HG03139 (cell line): Measurements from ENCODE around the gene ARID1B.

Experiments
- ATAC-seq: cut with Tn5 transposase; IDR thresholded peaks from one replicate; pipeline ENCODE4 v1.9.1; 2021; ENCODE audit not compliant: unreplicated experiment

ARID1B gene

DNA sequence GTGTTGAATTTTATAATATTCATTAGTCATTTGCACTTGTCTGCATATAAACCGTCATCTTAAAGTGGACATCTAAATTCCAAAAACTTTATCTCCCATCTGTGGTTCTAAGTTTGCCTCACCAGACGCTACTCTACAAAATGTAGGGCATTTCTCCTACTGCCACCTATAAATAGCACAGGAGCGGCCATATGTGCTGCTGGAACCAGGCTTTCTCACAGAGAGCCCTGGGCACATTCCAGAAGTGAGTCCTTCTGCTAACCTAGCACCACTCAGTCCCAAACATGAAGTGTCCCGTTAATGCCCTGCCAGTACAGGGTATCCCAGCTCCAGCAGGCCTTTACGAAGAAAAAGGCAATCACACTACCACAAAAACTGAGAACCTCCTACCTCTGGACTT lies 392.5 kb downstream of the ARID1B start:
- ATAC-seq: no peak

DNA sequence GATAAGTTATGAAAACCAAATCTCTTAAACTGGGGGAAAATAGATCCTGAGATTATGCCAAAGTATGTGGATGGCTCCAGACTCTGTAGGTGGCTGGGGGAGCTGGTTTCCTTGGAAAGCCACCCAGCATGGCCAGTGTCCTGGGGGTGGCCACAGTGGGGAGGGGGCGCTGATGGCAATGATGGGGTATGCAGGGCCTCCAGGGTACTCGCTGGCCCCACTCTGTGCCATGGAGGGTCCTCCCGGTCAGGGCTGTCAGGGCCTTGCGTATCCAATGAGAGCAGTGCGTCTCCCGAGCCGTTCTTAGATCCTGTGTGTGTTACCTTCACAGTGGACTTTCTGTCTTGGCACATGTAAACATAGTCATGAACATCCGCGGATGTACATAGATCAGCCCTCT lies 393.4 kb downstream of the ARID1B start:
- ATAC-seq: no peak

DNA sequence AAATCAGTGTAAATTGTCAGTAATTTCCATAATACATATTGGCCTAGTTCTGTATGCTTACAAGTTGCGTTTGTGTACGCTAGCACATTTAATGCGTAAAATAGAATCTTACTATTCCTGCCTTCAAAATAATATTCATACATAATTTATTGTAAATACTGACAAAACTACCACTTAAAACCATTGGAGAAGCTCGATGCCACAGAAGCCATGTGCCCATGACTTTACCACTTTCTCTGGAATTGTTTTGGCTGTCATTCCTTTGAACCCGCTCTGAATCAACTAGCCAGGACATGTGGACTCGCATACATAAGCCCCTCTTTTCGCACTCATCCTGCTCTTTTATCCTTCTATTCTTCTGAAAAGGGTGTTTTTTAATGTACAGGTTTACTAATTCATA lies 394.6 kb downstream of the ARID1B start:
- no peak for ATAC-seq

DNA sequence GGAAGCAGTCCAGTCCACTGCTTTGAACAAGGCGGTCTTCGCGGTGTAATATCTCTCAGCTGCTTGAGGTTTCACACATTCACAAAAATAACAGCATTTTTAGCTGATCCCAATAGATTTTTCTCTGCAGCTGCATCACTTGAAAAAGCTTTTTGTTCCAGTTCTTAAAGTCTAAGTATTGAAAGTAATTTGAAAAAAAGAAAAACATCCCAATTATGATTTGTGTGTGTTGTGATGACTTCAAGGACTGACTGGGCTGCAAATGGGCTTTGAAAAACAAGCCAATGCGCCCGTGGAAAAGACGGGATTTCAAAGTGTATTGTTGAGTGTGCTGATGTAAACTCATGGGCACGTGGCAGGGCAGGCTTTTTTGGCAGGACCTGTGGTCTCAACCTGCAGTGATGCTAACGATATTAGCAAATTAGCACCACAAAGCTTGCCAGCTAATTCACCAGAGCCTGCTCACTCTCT lies 395.1 kb downstream of the ARID1B start:
- ATAC-seq: no peak

GRCh38 chr6:157172830-157173536 lies 395.8 kb downstream of the ARID1B start:
- ATAC-seq: no peak

- no peak for ATAC-seq
These were observed 396.6 kb downstream of the ARID1B start for GRCh38 chr6:157173776-157174175.

GRCh38 chr6:157174731-157175130 lies 397.6 kb downstream of the ARID1B start:
- no peak for ATAC-seq

DNA sequence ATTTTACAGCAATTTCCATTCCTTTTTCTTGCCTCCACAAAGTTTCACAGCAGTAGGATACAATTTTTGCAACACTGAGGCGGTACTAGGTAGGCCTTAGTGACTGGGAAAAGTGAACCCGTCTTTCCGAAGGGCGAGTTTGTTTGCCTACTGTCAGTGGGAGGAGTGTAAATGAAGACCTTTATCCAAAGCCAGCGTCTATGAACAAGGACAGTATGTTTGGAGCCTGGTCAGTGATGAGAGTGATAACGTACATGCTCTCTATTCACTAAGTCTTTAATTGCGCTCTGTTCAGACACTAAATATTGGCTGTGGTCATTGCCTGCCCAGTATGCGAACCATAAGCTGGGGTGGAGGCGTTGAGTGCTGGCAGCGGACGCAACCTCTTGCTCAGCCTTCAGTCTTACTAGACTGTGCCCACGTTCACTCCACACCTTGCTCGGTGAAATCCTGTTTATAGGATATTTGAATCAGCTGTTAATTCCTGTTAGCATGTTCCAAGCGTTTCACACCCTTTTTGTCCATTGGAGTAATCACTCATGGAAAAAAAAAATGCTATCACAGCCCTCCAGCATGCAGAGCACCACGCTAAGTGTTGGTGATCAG lies 400.7 kb downstream of the ARID1B start:
- no peak for ATAC-seq

DNA sequence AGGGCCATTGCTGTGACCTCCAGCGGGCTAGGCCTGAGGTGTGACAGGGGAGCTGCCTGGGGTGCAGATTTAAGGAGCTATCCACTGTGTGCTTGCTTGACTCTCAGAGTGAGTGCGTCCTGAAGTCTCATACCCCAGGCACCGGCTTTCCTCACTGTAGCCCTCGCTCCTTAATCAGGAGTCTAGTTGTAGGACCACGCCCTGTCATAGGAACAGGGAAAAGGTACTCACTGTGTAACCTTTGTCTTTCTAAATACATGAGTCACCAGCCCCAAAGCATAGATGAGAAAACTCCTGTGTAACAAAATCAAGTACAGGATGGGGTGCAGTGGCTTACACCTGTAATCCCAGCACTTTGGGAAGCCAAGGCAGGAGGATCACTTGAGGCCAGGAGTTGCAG lies 404.5 kb downstream of the ARID1B start:
- no peak for ATAC-seq

DNA sequence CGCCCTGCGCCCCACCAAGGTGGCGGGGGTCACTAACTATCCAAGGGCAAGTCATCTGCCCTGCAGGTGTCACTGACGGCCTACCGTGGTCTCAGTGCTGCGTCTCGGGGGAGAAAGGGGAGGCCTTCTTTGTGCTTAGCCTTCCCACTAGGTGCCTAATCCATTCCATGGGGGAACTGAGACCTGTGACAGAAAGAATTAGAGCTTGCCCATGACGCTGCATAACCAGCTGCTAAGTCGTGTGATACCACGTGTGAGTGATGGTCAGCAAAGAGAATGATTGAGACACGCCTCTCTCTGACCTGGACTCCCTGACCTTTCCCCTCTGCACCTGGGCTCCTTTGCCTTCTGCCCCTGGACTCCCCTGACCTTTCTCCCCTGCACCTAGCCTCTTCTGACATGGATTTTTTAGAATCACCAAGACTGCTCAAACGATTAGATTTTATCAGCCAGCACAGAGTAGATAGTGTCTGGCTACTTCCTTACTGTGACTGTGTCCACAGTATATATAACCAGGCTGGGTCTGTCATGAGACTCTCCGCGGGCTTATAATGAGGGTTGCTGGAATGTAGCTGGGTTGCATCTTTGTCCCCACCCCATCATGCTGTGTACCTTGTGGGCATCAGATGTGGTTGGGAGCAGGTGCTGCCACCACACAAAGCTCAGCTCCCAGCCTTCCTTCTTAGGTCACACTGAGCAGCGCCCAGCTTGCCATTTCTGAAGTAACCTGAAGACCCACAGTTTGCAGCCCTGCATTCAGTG lies 405.5 kb downstream of the ARID1B start:
- ATAC-seq: no peak

GRCh38 chr6:157184202-157185015 lies 407.2 kb downstream of the ARID1B start:
- ATAC-seq: no peak

DNA sequence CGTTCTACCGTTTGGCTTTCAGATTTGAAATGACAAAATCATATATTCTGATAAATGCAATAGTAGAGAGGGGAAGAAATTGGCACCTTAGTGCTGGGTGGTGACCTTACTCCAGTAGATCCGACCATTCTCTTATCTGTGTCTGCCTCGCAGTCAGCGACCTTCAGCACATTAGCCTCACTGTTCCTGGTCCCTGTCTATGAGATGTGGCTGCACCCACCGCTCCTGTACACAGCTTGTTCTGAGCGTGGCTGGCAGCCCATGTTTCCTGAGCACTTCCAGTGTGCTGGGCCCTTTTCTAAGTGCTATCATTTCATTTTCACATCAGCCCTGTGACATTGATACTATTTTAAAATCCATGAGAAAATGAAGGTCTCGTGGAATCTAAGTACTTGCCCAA lies 408.0 kb downstream of the ARID1B start:
- no peak for ATAC-seq

GRCh38 chr6:157185986-157186385 lies 408.8 kb downstream of the ARID1B start:
- no peak for ATAC-seq

GRCh38 chr6:157186785-157187181 lies 409.6 kb downstream of the ARID1B start:
- ATAC-seq: no peak

DNA sequence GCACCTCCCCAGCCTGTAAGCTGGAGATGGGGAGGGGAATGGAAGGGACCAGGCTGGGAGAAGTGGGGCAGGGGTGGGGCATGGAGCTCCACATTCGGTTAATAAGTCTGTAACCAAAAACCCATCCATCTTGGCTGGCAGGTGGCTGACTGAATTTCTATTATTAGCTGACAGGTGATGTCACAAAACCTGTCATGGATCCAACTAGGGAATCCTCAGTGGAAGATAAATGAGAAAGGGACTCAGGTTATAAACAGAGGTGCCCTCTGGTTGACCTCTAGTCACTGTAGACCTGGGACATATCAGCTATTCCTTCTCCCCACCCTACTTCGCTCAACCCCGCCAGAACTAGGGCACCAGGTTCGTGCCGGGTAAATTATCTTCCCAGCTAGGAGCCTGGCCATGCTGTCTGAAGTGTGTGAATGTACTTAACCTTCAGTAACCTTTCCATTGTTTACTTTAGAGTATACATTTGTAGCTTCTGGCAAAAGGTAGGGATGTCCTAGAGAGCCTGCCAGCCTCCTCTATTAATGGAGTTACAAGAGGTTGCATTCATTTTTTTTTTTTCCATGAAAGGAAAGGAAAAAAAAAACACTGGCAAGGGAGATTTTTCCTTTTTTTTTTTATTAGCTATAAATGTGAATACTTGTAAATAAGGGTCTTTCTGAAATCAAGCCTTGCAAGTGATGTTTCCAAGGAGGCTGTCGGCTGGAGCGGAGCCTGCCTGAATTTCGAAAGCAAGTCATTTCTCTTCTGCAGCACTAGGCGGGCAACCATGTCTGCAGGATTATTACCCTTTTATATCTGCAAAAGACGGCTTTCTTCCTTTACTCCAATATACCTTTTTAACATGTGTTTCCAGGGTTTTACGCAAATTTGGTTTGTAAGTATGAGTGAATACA lies 410.3 kb downstream of the ARID1B start:
- ATAC-seq: no peak

GRCh38 chr6:157188213-157188612 lies 411.0 kb downstream of the ARID1B start:
- ATAC-seq: no peak

- ATAC-seq: no peak
These were observed 416.3 kb downstream of the ARID1B start for GRCh38 chr6:157193443-157193996.

DNA sequence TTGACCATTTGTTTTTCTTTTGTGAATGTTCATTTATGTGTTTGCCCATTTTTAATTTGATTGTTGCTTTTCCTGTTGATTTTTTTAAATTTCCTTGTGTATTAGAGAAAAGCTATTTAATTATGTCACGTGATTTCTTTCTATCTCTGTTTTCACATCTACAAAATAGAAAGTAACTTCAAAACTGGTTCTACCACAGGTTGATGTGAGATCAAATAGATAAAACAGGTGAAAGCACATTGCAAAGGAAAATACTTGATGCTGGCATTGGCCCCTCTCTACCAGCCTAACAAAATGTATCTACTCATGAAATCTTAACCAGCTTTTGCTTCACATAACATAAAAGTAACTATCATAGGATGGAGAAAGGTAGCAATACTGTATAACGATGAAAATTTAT lies 416.9 kb downstream of the ARID1B start:
- no peak for ATAC-seq

DNA sequence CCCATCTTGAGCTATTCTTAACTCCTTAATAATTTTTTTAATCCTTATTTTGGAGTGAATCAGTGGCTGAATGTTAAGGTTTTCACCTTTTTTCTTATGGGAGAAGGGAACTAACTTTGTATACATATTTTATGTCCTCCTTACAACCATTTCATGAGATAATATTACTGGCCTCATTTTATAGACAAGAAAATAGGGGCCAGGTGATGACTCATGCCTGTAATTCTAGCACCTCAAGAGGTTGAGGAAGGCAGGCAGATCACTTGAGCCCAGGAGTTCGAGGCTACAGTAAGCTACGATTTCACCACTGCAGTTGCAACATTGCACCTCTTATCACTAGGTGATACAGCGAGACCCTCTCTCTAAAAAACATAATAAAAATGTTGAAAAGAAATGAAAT lies 417.5 kb downstream of the ARID1B start:
- ATAC-seq: no peak

DNA sequence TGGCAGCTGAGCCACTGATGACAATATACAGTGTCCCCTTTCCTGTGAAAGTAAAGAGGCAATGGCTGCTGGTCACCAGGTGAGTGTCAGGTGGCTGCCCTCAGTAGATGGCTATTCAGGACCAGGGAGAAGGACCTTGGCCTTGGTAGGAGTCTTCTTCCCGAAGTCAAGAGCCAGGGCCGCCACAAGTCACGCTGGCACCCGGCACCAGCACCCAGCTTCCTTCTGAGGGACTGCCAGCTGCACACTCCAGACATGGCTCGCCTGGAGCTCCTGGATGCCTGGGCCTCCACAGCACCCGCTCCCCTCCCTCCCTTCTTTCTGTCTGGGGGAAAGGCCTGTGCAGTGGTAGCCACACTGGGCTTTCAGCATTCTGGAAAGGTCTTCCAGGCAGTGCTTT lies 419.2 kb downstream of the ARID1B start:
- ATAC-seq: no peak
